ENCODE results near the gene WIF1. TPM values are rescaled to one million over a fixed set of nuclear protein-coding genes. Genes with fewer than 3 reads are reported as not detected.

WIF1 gene
- total RNA-seq, 1 donor from 2014 or later, result 97.0 TPM

DNA sequence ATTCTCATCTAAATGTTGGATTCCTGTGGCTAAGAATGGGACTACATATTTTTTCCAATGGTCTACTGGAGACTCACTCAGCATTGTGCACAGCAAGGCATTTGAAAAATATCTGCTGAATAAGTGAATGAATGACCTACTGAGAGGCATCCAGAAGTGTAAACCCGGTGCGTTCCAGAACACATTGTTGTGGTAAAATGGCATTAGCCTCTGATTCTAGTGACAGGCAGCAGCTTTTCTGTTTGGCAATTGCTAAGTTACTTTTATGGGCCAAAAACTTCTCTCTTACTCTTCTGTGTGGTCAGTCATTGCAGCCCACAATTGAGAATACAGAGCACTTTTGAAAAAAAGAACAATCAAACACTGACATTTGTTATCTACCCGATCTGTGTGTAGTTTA is 36.5 kb downstream of the WIF1 start:
- Histone ChIP-seq H3K27ac (no peak overlapping the region), H3K9me3 (no peaks in the 10 kb centered on the region), H3K36me3 (no peaks in the 10 kb centered on the region), H3K4me1 (no peaks in the 10 kb centered on the region), H3K4me3 (no peak overlapping the region), H3K27me3 (ENCODE audit: low read depth) (no peaks in the 10 kb centered on the region)
- intact Hi-C loops (cut with DNase I), result no loop called here
- ATAC-seq (no peak), DNase-seq (no peak)
- TF ChIP-seq, protein P1, sequence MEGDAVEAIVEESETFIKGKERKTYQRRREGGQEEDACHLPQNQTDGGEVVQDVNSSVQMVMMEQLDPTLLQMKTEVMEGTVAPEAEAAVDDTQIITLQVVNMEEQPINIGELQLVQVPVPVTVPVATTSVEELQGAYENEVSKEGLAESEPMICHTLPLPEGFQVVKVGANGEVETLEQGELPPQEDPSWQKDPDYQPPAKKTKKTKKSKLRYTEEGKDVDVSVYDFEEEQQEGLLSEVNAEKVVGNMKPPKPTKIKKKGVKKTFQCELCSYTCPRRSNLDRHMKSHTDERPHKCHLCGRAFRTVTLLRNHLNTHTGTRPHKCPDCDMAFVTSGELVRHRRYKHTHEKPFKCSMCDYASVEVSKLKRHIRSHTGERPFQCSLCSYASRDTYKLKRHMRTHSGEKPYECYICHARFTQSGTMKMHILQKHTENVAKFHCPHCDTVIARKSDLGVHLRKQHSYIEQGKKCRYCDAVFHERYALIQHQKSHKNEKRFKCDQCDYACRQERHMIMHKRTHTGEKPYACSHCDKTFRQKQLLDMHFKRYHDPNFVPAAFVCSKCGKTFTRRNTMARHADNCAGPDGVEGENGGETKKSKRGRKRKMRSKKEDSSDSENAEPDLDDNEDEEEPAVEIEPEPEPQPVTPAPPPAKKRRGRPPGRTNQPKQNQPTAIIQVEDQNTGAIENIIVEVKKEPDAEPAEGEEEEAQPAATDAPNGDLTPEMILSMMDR (IDR thresholded peaks at IDR 0.05), result no peak

DNA sequence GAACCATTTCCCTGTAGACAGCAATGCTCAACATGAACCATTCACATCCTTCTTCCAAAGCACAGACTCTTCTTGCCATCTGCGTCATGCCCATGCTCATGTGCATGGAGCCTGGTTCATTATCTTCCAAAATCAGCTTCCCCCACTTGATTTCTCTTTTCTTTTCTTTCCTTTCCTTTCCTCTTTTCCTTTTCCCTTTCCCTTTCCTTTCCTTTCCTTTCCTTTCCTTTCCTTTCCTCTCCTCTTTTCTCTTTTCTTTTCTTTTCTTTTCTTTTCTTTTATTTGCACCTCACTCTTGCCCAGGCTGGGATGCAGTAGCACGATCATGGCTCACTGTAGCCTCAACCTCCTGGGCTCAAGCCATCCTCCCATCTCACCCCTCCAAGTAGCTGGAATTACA is 37.5 kb downstream of the WIF1 start:
- Histone ChIP-seq H3K4me1 (no peaks in the 10 kb centered on the region), H3K4me3 (no peak overlapping the region), H3K36me3 (no peaks in the 10 kb centered on the region), H3K9me3 (no peaks in the 10 kb centered on the region), H3K27me3 (ENCODE audit: low read depth) (no peaks in the 10 kb centered on the region), H3K27ac (no peak overlapping the region)
- intact Hi-C loops (cut with DNase I), result no loop called here
- TF ChIP-seq, protein P1 (IDR thresholded peaks at IDR 0.05), result no peak
- no peak for DNase-seq
- ATAC-seq, result no peak

DNA sequence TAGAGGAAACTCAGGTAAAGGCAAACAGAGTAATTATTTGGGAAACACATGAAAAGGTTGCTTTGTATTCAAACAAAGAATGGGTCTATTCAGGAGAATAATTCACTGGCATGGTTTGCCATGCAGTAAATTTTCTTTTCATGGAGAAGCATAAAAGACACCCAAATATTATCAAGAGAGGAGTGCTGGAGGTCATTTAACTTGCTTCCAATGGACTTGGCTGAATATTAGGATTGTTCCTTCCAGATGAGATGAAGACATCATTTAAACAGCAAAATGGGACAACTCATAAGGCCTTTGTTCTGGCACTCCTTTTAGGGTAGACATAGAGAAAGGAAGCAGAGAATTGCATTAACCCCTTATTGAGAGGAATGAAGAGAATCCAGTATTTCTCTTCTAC is 38.7 kb downstream of the WIF1 start:
- TF ChIP-seq, protein P1 (IDR thresholded peaks at IDR 0.05), result no peak
- DNase-seq (no peak), ATAC-seq (no peak)
- H3K27ac ChIP-seq, result no peak overlapping the region
- no peak overlapping the region for H3K4me3 ChIP-seq
- no peaks in the 10 kb centered on the region for H3K36me3 ChIP-seq
- no peaks in the 10 kb centered on the region for H3K9me3 ChIP-seq
- no peaks in the 10 kb centered on the region for H3K4me1 ChIP-seq
- no peaks in the 10 kb centered on the region for H3K27me3 ChIP-seq (ENCODE audit: low read depth)
- intact Hi-C loops (cut with DNase I), result no loop called here

DNA sequence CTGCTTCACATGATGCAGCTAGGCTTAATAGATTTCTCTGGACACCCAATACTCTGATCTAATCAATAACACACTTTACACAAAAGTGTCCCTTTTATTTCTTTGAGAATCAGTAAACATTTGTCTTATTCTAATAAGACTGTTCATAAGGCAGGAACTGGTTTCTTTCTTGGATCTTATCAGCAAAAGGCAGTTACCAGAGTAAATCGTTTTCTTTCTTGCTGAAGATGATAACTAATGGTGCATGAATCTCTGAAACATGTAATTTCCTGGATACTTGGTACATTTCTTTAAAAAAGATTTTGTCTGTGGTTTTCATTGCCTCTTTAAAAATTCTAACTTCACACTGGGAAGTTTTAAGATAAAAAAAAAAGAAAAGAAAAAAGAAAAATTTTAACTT is 39.6 kb downstream of the WIF1 start:
- no peaks in the 10 kb centered on the region for H3K4me1 ChIP-seq
- no peak overlapping the region for H3K4me3 ChIP-seq
- DNase-seq (no peak), ATAC-seq (no peak)
- intact Hi-C loops (cut with DNase I), result no loop called here
- H3K27me3 ChIP-seq (ENCODE audit: low read depth), result no peaks in the 10 kb centered on the region
- H3K36me3 ChIP-seq, result no peaks in the 10 kb centered on the region
- H3K9me3 ChIP-seq, result no peaks in the 10 kb centered on the region
- no peak overlapping the region for H3K27ac ChIP-seq
- TF ChIP-seq, protein P1 (IDR thresholded peaks at IDR 0.05), result no peak

DNA sequence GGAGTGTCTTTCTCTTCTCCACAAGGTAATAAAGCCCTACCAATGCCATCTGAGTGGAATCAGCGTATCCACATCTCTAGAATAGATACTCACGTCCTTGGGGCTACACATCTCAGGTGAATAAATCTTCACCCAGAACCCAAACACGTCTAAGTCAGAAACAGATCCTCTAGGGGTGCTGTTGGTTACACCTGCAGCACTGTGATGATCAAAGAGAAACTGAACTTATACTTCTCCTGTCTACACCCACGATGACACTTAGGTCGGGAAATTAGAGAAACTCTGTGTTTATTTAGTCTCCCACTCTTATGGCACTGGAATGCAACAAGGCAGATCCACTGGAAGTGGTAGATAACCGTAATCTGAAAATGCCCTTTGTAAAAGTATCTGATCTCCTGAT is 46.2 kb downstream of the WIF1 start:
- no peaks in the 10 kb centered on the region for H3K4me1 ChIP-seq
- H3K27ac ChIP-seq, result no peak overlapping the region
- TF ChIP-seq, protein P1 (IDR thresholded peaks at IDR 0.05), result no peak
- DNase-seq (no peak), ATAC-seq (peak in 1 of 2 donors; percentile 53)
- H3K36me3 ChIP-seq, result no peaks in the 10 kb centered on the region
- H3K4me3 ChIP-seq, result no peak overlapping the region
- no peaks in the 10 kb centered on the region for H3K27me3 ChIP-seq (ENCODE audit: low read depth)
- no peaks in the 10 kb centered on the region for H3K9me3 ChIP-seq
- intact Hi-C loops (cut with DNase I), result no loop called here

GRCh38 chr12:65069336-65069735 is 51.8 kb downstream of the WIF1 start:
- Histone ChIP-seq H3K4me1 (no peaks in the 10 kb centered on the region), H3K4me3 (no peak overlapping the region), H3K27me3 (ENCODE audit: low read depth) (no peaks in the 10 kb centered on the region), H3K9me3 (no peaks in the 10 kb centered on the region), H3K36me3 (no peaks in the 10 kb centered on the region), H3K27ac (no peak overlapping the region)
- TF ChIP-seq, protein P1 (IDR thresholded peaks at IDR 0.05), result no peak
- DNase-seq, result no peak
- ATAC-seq, result no peak
- intact Hi-C loops (cut with DNase I), result no loop called here
